Esophagus (tissue), 2 donors: ENCODE data around the gene CGREF1. TPM values are rescaled to one million over a fixed set of nuclear protein-coding genes. Genes with fewer than 3 reads are reported as not detected.

Experiments used
- H3K27ac ChIP-seq, 2 donors: one replicate each; pipeline ENCODE4 v1.5.1; 2013; ENCODE audit warnings: low read depth in 2 of 2, mild to moderate bottlenecking in 2 of 2, inconsistent platforms in 1 of 2, low read length in 1 of 2, moderate library complexity in 1 of 2
- H3K27me3 ChIP-seq, 2 donors: one replicate each; pipeline ENCODE4 v1.6.1; 2013; ENCODE audit warnings: low read length in 2 of 2, control low read depth in 1 of 2, mild to moderate bottlenecking in 1 of 2; ENCODE audit not compliant: insufficient read depth in 2 of 2, control insufficient read depth in 1 of 2
- H3K36me3 ChIP-seq, 2 donors: one replicate each; pipeline ENCODE4 v1.6.1; 2013; ENCODE audit warnings: low read length in 1 of 2; ENCODE audit not compliant: control insufficient read depth in 2 of 2, insufficient read depth in 2 of 2
- H3K4me1 ChIP-seq, 2 donors: one replicate each; pipeline ENCODE4 v1.6.1; 2013; ENCODE audit warnings: low read length in 1 of 2; ENCODE audit not compliant: control insufficient read depth in 2 of 2, insufficient read depth in 2 of 2
- H3K4me3 ChIP-seq, 2 donors: one replicate each; pipeline ENCODE4 v1.5.1; 2013; ENCODE audit warnings: low read length in 2 of 2, mild to moderate bottlenecking in 2 of 2, low read depth in 1 of 2, moderate library complexity in 1 of 2
- H3K9me3 ChIP-seq, 2 donors: one replicate each; pipeline ENCODE4 v1.6.1; 2013; ENCODE audit warnings: mild to moderate bottlenecking in 2 of 2, low read depth in 1 of 2, low read length in 1 of 2, moderate library complexity in 1 of 2; ENCODE audit not compliant: control insufficient read depth in 2 of 2, insufficient read depth in 1 of 2
- WGBS, 2 donors: extraction: QIAGEN DNeasy Blood & Tissue Kit; methylation state at CpG; one replicate each; pipeline ENCODE4 v1.1.7; 2013; 5-methylcytosine and 5-hydroxymethylcytosine counted together
- polyA plus RNA-seq, 2 donors: library from polyadenylated mRNA; stranded (reverse); fragments of 200-250 nt; gene quantifications; one replicate each; pipeline ENCODE4 v1.2.3, GENCODE V29; 2013
- donor health status: healthy with polysubstance abuse.
- donor health status: Bipolar disorder and iron deficiency.

The CGREF1 gene
- polyA plus RNA-seq, 2 donors = 2.4 to 3.4 TPM

DNA sequence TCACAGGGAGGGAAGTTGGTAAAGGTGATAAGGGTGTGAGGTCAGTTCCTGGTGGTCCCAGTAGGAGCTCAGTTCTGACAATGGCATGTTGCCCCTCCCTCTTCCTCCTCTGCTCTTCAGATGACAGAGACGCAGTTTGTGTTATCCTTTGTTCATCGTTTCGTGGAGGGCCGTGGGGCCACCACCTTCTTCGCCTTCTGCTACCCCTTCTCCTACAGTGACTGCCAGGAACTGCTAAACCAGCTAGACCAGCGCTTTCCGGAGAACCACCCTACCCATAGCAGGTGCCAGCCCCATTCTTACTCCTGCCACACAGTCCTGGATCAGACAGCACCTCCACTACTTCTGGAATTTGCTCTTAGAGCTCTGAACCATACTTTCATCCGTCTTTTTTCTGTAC lies 65.2 kb downstream of the CGREF1 start:
- H3K36me3 ChIP-seq = peaks cover 8 to 19% of the 10 kb centered on the region in 2 donors
- H3K4me3 ChIP-seq = no peak overlapping the region
- WGBS, 2 donors = 87 to 91% methylated on average over 8 of the region's 8 CpGs
- no peak overlapping the region for H3K27ac ChIP-seq
- H3K27me3 ChIP-seq = no peaks in the 10 kb centered on the region
- no peaks in the 10 kb centered on the region for H3K9me3 ChIP-seq
- no peaks in the 10 kb centered on the region for H3K4me1 ChIP-seq

DNA sequence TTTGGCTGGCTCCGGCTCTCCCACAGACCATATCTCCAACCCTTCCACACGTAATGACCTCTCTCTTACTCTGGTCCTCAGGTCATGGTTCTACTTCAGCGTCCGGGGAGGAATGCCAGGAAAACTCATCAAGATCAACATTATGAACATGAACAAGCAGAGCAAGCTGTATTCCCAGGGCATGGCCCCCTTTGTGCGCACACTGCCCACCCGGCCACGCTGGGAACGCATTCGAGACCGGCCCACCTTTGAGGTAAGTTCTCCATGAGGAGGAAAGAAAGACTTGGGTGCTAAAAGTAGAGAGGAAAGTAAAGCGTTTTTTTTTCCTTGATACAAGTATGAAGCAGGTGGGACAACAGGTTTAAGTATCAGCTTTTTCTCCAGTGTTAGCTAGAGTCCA lies 65.6 kb downstream of the CGREF1 start:
- H3K9me3 ChIP-seq = no peaks in the 10 kb centered on the region
- no peak overlapping the region for H3K4me3 ChIP-seq
- no peaks in the 10 kb centered on the region for H3K4me1 ChIP-seq
- H3K27ac ChIP-seq = no peak overlapping the region
- 85 to 88% methylated on average over 11 of the region's 11 CpGs for WGBS, 2 donors
- peaks cover 8 to 18% of the 10 kb centered on the region in 2 donors for H3K36me3 ChIP-seq
- no peaks in the 10 kb centered on the region for H3K27me3 ChIP-seq

DNA sequence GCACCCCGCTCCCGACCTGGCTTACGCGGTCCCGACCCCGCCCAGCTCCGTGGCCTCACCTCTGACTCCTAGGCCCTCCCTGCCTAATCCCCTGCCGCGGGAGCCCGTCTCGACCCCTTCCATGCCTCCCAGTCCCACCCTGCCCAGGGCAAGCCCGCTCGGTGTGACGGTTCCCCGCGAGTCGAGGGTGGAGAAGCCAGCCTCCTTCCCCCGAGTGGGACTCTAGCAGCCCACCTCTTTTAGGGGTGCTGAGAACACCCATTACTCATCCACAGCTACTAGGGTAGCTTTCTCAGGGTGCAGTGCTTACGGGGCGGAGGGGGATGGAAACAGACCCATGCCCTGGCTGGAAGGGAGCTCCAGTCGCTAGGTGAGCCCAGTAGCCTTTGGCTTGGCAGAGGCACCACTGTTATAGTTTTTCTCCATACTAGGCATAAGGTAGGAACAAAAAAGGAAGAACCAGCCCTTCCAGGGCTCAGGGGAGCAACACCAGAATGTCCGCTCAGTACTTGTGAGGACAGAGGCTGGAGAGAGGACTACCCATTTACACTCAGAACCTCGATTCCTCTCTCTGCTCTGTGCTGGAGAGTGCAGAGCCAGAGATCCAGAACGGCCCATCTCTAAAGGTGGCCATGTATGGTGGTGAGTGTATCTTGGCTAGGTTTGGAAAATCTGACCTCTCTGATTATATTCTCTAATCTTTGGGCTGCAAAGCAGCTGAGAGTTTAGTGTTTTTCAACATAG lies 66.9 kb downstream of the CGREF1 start:
- no peaks in the 10 kb centered on the region for H3K9me3 ChIP-seq
- peak overlapping the region; percentile 91 to 93 for H3K27ac ChIP-seq
- H3K27me3 ChIP-seq = no peaks in the 10 kb centered on the region
- peaks cover 8 to 16% of the 10 kb centered on the region in 2 donors for H3K36me3 ChIP-seq
- 3 to 4% methylated on average over 24 of the region's 24 CpGs for WGBS, 2 donors
- peak overlapping the region; percentile 60 to 74 for H3K4me3 ChIP-seq
- H3K4me1 ChIP-seq = no peaks in the 10 kb centered on the region

- Histone ChIP-seq H3K4me1 (no peaks in the 10 kb centered on the region), H3K36me3 (peaks cover 8 to 16% of the 10 kb centered on the region in 2 donors), H3K27me3 (no peaks in the 10 kb centered on the region), H3K9me3 (no peaks in the 10 kb centered on the region), H3K27ac (peak within 1 kb of the TSS; percentile 91 to 93), H3K4me3 (peak within 1 kb of the TSS; percentile 60 to 74)
- 0 to 1% methylated on average over 59 to 67 of the region's 67 CpGs for WGBS, 2 donors
Observed at GRCh38 chr2:27050996-27051901, 67.7 kb downstream of the CGREF1 start, which contains the start of gene AGBL5. Gene AGBL5, plus strand, starts transcription at chr2:27051668. Its CDS starts 1,291 bp downstream, at chr2:27052959.

Other genes with a start within 250 kb of the CGREF1 start
- 10 to 100 TPM in 1 of 2 donors, 1 to 10 TPM in 1; 7.4 to 13.4 TPM for gene MAPRE3, start 148.5 kb downstream of the CGREF1 start, polyA plus RNA-seq
- gene TMEM214, start 86.2 kb downstream of the CGREF1 start, polyA plus RNA-seq = 10 to 100 TPM; 29.0 to 35.2 TPM
- gene AGBL5, start 67.5 kb downstream of the CGREF1 start, polyA plus RNA-seq = 10 to 100 TPM in 1 of 2 donors, 1 to 10 TPM in 1; 7.6 to 10.6 TPM
- 100 to 1,000 TPM; 203 to 358 TPM for gene OST4, start 47.5 kb downstream of the CGREF1 start, polyA plus RNA-seq
- gene EMILIN1, start 40.5 kb downstream of the CGREF1 start, polyA plus RNA-seq = 10 to 100 TPM; 10.7 to 12.1 TPM
- 1 to 10 TPM; 2.2 to 3.3 TPM for gene KHK, start 32.4 kb downstream of the CGREF1 start, polyA plus RNA-seq
- under 1 TPM; 0.08 to 0.31 TPM for gene ABHD1, start 4.7 kb upstream of the CGREF1 start, polyA plus RNA-seq
- 10 to 100 TPM; 24.1 to 29.7 TPM for gene PREB, start 15.5 kb upstream of the CGREF1 start, polyA plus RNA-seq
- gene PRR30, start 20.3 kb upstream of the CGREF1 start, polyA plus RNA-seq = not detected
- gene TCF23, start 29.9 kb upstream of the CGREF1 start, polyA plus RNA-seq = under 1 TPM in 1 of 2 donors, not detected in 1; 0.02 TPM
- 10 to 100 TPM; 66.2 to 92.7 TPM for gene ATRAID, start 92.9 kb upstream of the CGREF1 start, polyA plus RNA-seq
- gene SLC5A6, start 93.1 kb upstream of the CGREF1 start, polyA plus RNA-seq = 10 to 100 TPM; 11.4 to 13.5 TPM
- gene CAD, start 98.2 kb upstream of the CGREF1 start, polyA plus RNA-seq = 10 to 100 TPM; 16.8 to 18.3 TPM
- gene SLC30A3, start 143.9 kb upstream of the CGREF1 start, polyA plus RNA-seq = under 1 TPM; 0.08 to 0.09 TPM
- under 1 TPM; 0.05 to 0.14 TPM for gene DNAJC5G, start 156.3 kb upstream of the CGREF1 start, polyA plus RNA-seq
- under 1 TPM; 0.05 to 0.18 TPM for gene TRIM54, start 163.3 kb upstream of the CGREF1 start, polyA plus RNA-seq
- 1 to 10 TPM in 1 of 2 donors, under 1 TPM in 1; 0.41 to 1.1 TPM for gene UCN, start 189.3 kb upstream of the CGREF1 start, polyA plus RNA-seq
- 10 to 100 TPM; 44.9 to 71.2 TPM for gene MPV17, start 204.0 kb upstream of the CGREF1 start, polyA plus RNA-seq
- 10 to 100 TPM; 41.5 to 43.8 TPM for gene GTF3C2, start 237.6 kb upstream of the CGREF1 start, polyA plus RNA-seq